Tibial nerve (tissue), 4 donors: ENCODE measurements around the gene DGKE. TPM values are rescaled to one million over a fixed set of nuclear protein-coding genes. Genes with fewer than 3 reads are reported as not detected.
A peak's percentile ranks its signal among the peaks of the same experiment; 100 is the strongest.

ENCODE experiments used
- DNase-seq, 2 donors: peaks; one replicate each; pipeline ENCODE4 v3.0.0-alpha.2; 2019; ENCODE audit warnings: low spot score in 2 of 2
- H3K27ac ChIP-seq, 4 donors: fragments of 200-600 bp; sonication (generic) in 3 of 4; one replicate each; pipeline ENCODE4 v1.5.1; 2017 to 2019; ENCODE audit warnings: mild to moderate bottlenecking in 1 of 4
- H3K27me3 ChIP-seq, 2 donors: fragments of 200-600 bp; sonication (generic) in 1 of 2; one replicate each; pipeline versions ENCODE4 v1.5.1 to v1.6.0; 2017 to 2019
- H3K36me3 ChIP-seq, 3 donors: fragments of 200-600 bp; sonication (generic); one replicate each; pipeline ENCODE4 v1.5.1; 2018 to 2019
- H3K4me1 ChIP-seq, 4 donors: fragments of 200-600 bp; sonication (generic) in 3 of 4; one replicate each; pipeline ENCODE4 v1.5.1; 2017 to 2019
- H3K4me3 ChIP-seq, 4 donors: fragments of 200-600 bp; sonication (generic) in 3 of 4; one replicate each; pipeline ENCODE4 v1.5.1; 2017 to 2019; ENCODE audit warnings: mild to moderate bottlenecking in 1 of 4, moderate library complexity in 1 of 4
- H3K9me3 ChIP-seq, 4 donors: fragments of 200-600 bp; sonication (generic) in 3 of 4; one replicate each; pipeline ENCODE4 v1.5.1; 2017 to 2019
- CTCF ChIP-seq, 5 experiments: fragments of 200-600 bp in 3 of 5; fragments of 450-650 bp in 2 of 5; sonication (generic) in 3 of 5; IDR thresholded peaks; one replicate each; pipeline ENCODE4 v1.5.1; 2016 to 2019; ENCODE audit warnings: antibody characterized with exemption in 5 of 5, mild to moderate bottlenecking in 3 of 5, moderate library complexity in 2 of 5
- EP300 ChIP-seq, 2 donors: sonication (generic); formaldehyde crosslinking; IDR thresholded peaks; one replicate each; pipeline ENCODE4 v1.6.1; 2017; ENCODE audit warnings: antibody characterized with exemption in 2 of 2, mild to moderate bottlenecking in 1 of 2
- POLR2A ChIP-seq, 2 donors: fragments of 450-650 bp; IDR thresholded peaks; one replicate each; pipeline ENCODE4 v1.6.1; 2017; ENCODE audit warnings: antibody characterized with exemption in 2 of 2, mild to moderate bottlenecking in 2 of 2, moderate library complexity in 2 of 2
- WGBS, 2 donors: methylation state at CpG; one replicate each; pipeline ENCODE4 v1.1.5; 2018; 5-methylcytosine and 5-hydroxymethylcytosine counted together
- total RNA-seq, 4 donors: library from RNA; depleted of rRNA; stranded (reverse); fragments of >200 nt; gene quantifications; one replicate each; pipeline ENCODE4 v1.1.0, GENCODE V29; 2016

DGKE gene
- total RNA-seq, 4 donors from 2014 or later: 10.5 to 45.9 (median 13.4) TPM

- peaks cover 0 to 66% (median 35%) of the 10 kb centered on the region in 4 donors for H3K4me1 ChIP-seq
- WGBS, 2 donors: 41 to 62% methylated on average over 6 to 7 of the region's 7 CpGs
- H3K27ac ChIP-seq: peak overlapping the region; percentile 68 to 92 (median 88)
Observed at GRCh38 chr17:56913000-56913311, 79.0 kb downstream of the DGKE start.

GRCh38 chr17:56913353-56913866 lies 79.5 kb downstream of the DGKE start:
- peak overlapping the region; percentile 64 to 98 (median 78) for H3K4me3 ChIP-seq
- TF ChIP-seq POLR2A (IDR thresholded peaks at IDR 0.05): no peak
- TF ChIP-seq CTCF (IDR thresholded peaks at IDR 0.05): no peak
- no peak for TF ChIP-seq EP300 (IDR thresholded peaks at IDR 0.05)
- WGBS, 2 donors: 2 to 21% methylated on average over 5 to 35 of the region's 44 CpGs
- peaks cover 0 to 62% (median 34%) of the 10 kb centered on the region in 4 donors for H3K4me1 ChIP-seq
- no peaks in the 10 kb centered on the region for H3K27me3 ChIP-seq
- peak overlapping the region; percentile 68 to 92 (median 88) for H3K27ac ChIP-seq
- H3K9me3 ChIP-seq: no peaks in the 10 kb centered on the region
- no peak for DNase-seq
- H3K36me3 ChIP-seq: peaks cover 0 to 9% (median 0%) of the 10 kb centered on the region in 3 donors

More at GRCh38 chr17:56913000-56913311, 79.0 kb downstream of the DGKE start:
- DNase-seq: no peak
- Histone ChIP-seq H3K4me3 (peak overlapping the region; percentile 64 to 98 (median 78)), H3K36me3 (peaks cover 0 to 14% (median 0%) of the 10 kb centered on the region in 3 donors), H3K27me3 (no peaks in the 10 kb centered on the region), H3K9me3 (no peaks in the 10 kb centered on the region)
- TF ChIP-seq CTCF (IDR thresholded peaks at IDR 0.05): no peak
- TF ChIP-seq EP300 (IDR thresholded peaks at IDR 0.05): no peak
- no peak for TF ChIP-seq POLR2A (IDR thresholded peaks at IDR 0.05)

GRCh38 chr17:56913867-56914580 lies 80.1 kb downstream of the DGKE start, which contains the start of gene TRIM25:
TRIM25 (minus strand) TSS chr17:56914049; CDS start chr17:56913988, 61 bp downstream.
- peaks cover 0 to 56% (median 31%) of the 10 kb centered on the region in 4 donors for H3K4me1 ChIP-seq
- H3K9me3 ChIP-seq: no peaks in the 10 kb centered on the region
- peak within 1 kb of the TSS; percentile 64 to 98 (median 78) for H3K4me3 ChIP-seq
- no peaks in the 10 kb centered on the region for H3K27me3 ChIP-seq
- peak; percentile 90 for DNase-seq
- TF ChIP-seq POLR2A (IDR thresholded peaks at IDR 0.05) (peak; percentile 89 to 94), EP300 (IDR thresholded peaks at IDR 0.05) (peak; percentile 48 to 96), CTCF (IDR thresholded peaks at IDR 0.05) (peak in 1 of 5 experiments; percentile 32)
- H3K27ac ChIP-seq: peak within 1 kb of the TSS; percentile 68 to 92 (median 88)
- peaks cover 0 to 3% (median 0%) of the 10 kb centered on the region in 3 donors for H3K36me3 ChIP-seq
- WGBS, 2 donors: 0 to 3% methylated on average over 16 to 35 of the region's 58 CpGs

GRCh38 chr17:56914581-56915273 lies 80.8 kb downstream of the DGKE start:
- H3K4me3 ChIP-seq: peak overlapping the region; percentile 64 to 98 (median 78)
- no peaks in the 10 kb centered on the region for H3K9me3 ChIP-seq
- H3K27me3 ChIP-seq: no peaks in the 10 kb centered on the region
- H3K36me3 ChIP-seq: no peaks in the 10 kb centered on the region
- H3K27ac ChIP-seq: peak overlapping the region; percentile 68 to 92 (median 88)
- peaks cover 0 to 51% (median 27%) of the 10 kb centered on the region in 4 donors for H3K4me1 ChIP-seq
- no peak for DNase-seq
- TF ChIP-seq POLR2A (IDR thresholded peaks at IDR 0.05) (no peak), CTCF (IDR thresholded peaks at IDR 0.05) (no peak), EP300 (IDR thresholded peaks at IDR 0.05) (no peak)
- WGBS, 2 donors: 7 to 15% methylated on average over 14 of the region's 14 CpGs
